H9 (cell line): ENCODE measurements around the gene KSR1. TPM values are rescaled to one million over a fixed set of nuclear protein-coding genes. Genes with fewer than 3 reads are reported as not detected.

ENCODE experiments used
- DNase-seq: peaks from one replicate; pipeline ENCODE4 v3.0.0-alpha.2; 2017
- H2AFZ ChIP-seq: one replicate; pipeline ENCODE4 v1.6.1; 2013; ENCODE audit warnings: mild to moderate bottlenecking, low read length, control low read depth, moderate library complexity
- H2AK5ac ChIP-seq: 2 replicates; pipeline ENCODE4 v1.6.1; 2013; ENCODE audit warnings: low read length, control low read depth, mixed read lengths; ENCODE audit not compliant: insufficient read length
- H2BK120ac ChIP-seq: one replicate; pipeline ENCODE4 v1.6.1; 2013; ENCODE audit warnings: low read depth, mild to moderate bottlenecking, low read length, control low read depth, inconsistent platforms; ENCODE audit not compliant: poor library complexity, severe bottlenecking
- H2BK12ac ChIP-seq: 2 replicates; pipeline ENCODE4 v1.6.1; 2013; ENCODE audit warnings: low read length, control low read depth, mixed read lengths, low read depth; ENCODE audit not compliant: insufficient read length
- H2BK15ac ChIP-seq: 2 replicates; pipeline ENCODE4 v1.6.1; 2013; ENCODE audit warnings: low read depth, low read length, control low read depth
- H2BK20ac ChIP-seq: one replicate; pipeline ENCODE4 v1.6.1; 2013; ENCODE audit warnings: low read depth, mild to moderate bottlenecking, low read length, control low read depth, inconsistent platforms; ENCODE audit not compliant: poor library complexity, severe bottlenecking
- H2BK5ac ChIP-seq: 2 replicates; pipeline ENCODE4 v1.6.1; 2013; ENCODE audit warnings: low read length, control low read depth, mixed read lengths; ENCODE audit not compliant: insufficient read length
- H3K14ac ChIP-seq: 2 replicates; pipeline ENCODE4 v1.6.1; 2013; ENCODE audit warnings: low read length, control low read depth; ENCODE audit not compliant: insufficient read depth
- H3K18ac ChIP-seq: 2 replicates; pipeline ENCODE4 v1.6.1; 2013; ENCODE audit warnings: low read depth, mild to moderate bottlenecking, mixed read lengths, low read length, control low read depth; ENCODE audit not compliant: insufficient read length
- H3K23ac ChIP-seq: 2 replicates; pipeline ENCODE4 v1.6.1; 2013; ENCODE audit warnings: low read length, control low read depth, mixed read lengths, low read depth; ENCODE audit not compliant: insufficient read length
- H3K23me2 ChIP-seq: 2 replicates; pipeline ENCODE4 v1.6.1; 2013; ENCODE audit warnings: low read depth, mild to moderate bottlenecking, mixed read lengths, low read length, control low read depth; ENCODE audit not compliant: insufficient read length, poor library complexity, severe bottlenecking
- H3K27ac ChIP-seq: 2 replicates; pipeline ENCODE4 v1.5.1; 2013; ENCODE audit warnings: low read length, control low read depth, mixed read lengths, low read depth; ENCODE audit not compliant: insufficient read length
- H3K27me3 ChIP-seq: 2 replicates; pipeline ENCODE4 v1.6.1; 2013; ENCODE audit warnings: low read length, control low read depth, inconsistent platforms; ENCODE audit not compliant: insufficient read depth
- H3K4ac ChIP-seq: 2 replicates; pipeline ENCODE4 v1.6.1; 2013; ENCODE audit warnings: low read depth, mild to moderate bottlenecking, control low read depth, inconsistent platforms, low read length, moderate library complexity
- H3K4me1 ChIP-seq: 2 replicates; pipeline ENCODE4 v1.6.1; 2013; ENCODE audit warnings: low read length, control low read depth, inconsistent platforms; ENCODE audit not compliant: insufficient read depth
- H3K4me2 ChIP-seq: 2 replicates; pipeline ENCODE4 v1.6.1; 2013; ENCODE audit warnings: low read length, control low read depth, mixed read lengths; ENCODE audit not compliant: insufficient read length, insufficient read depth
- H3K56ac ChIP-seq: 2 replicates; pipeline ENCODE4 v1.6.1; 2013; ENCODE audit warnings: low read depth, mild to moderate bottlenecking, mixed read lengths, low read length, control low read depth; ENCODE audit not compliant: insufficient read length
- H3K79me1 ChIP-seq: 2 replicates; pipeline ENCODE4 v1.6.1; 2013; ENCODE audit warnings: low read depth, mild to moderate bottlenecking, moderate library complexity, low read length, control low read depth, inconsistent platforms; ENCODE audit not compliant: insufficient read depth, poor library complexity, severe bottlenecking
- H3K79me2 ChIP-seq: 2 replicates; pipeline ENCODE4 v1.6.1; 2013; ENCODE audit warnings: low read length, control low read depth, inconsistent platforms; ENCODE audit not compliant: insufficient read depth
- H3K9ac ChIP-seq: 2 replicates; pipeline ENCODE4 v1.6.1; 2013; ENCODE audit warnings: low read length, control low read depth, mixed read lengths; ENCODE audit not compliant: insufficient read length; ENCODE audit errors: extremely low read depth
- H3K9me3 ChIP-seq: one replicate; pipeline ENCODE4 v1.6.1; 2013; ENCODE audit warnings: low read depth, low read length, inconsistent platforms; ENCODE audit not compliant: control insufficient read depth
- H3T11ph ChIP-seq: one replicate; pipeline ENCODE4 v1.6.1; 2013; ENCODE audit warnings: mild to moderate bottlenecking, low read length, control low read depth, inconsistent platforms
- H4K20me1 ChIP-seq: one replicate; pipeline ENCODE4 v1.6.1; 2013; ENCODE audit not compliant: control insufficient read depth, insufficient read length, insufficient read depth
- H4K5ac ChIP-seq: 2 replicates; pipeline ENCODE4 v1.6.1; 2013; ENCODE audit warnings: low read depth, mild to moderate bottlenecking, mixed read lengths, low read length, control low read depth; ENCODE audit not compliant: insufficient read length
- H4K8ac ChIP-seq: replicated peaks from 2 replicates; pipeline ENCODE4 v1.6.1; 2013; ENCODE audit warnings: low read length, control low read depth, mixed read lengths, low read depth; ENCODE audit not compliant: insufficient read length
- H4K91ac ChIP-seq: 2 replicates; pipeline ENCODE4 v1.6.1; 2013; ENCODE audit warnings: low read depth, mild to moderate bottlenecking, moderate library complexity, mixed read lengths, low read length, control low read depth; ENCODE audit not compliant: insufficient read length
- H3K27ac Mint-ChIP-seq, 3 experiments: 2 replicates in 2 of 3; 3 replicates in 1 of 3; pipeline ENCODE4 v1.8.0; 2020 to 2021; ENCODE audit warnings: mixed read lengths in 3 of 3, mild to moderate bottlenecking in 1 of 3, moderate library complexity in 1 of 3
- H3K27me3 Mint-ChIP-seq: 2 replicates; pipeline ENCODE4 v1.8.0; 2021; ENCODE audit warnings: low read depth, mild to moderate bottlenecking, moderate library complexity, mixed read lengths
- H3K36me3 Mint-ChIP-seq, 3 experiments: 2 replicates in 2 of 3; 3 replicates in 1 of 3; pipeline ENCODE4 v1.8.0; 2020 to 2021; ENCODE audit warnings: low read depth in 3 of 3, mixed read lengths in 3 of 3; ENCODE audit not compliant: insufficient read depth in 1 of 3
- H3K4me1 Mint-ChIP-seq, 2 experiments: 2 replicates each; pipeline ENCODE4 v1.8.0; 2020; ENCODE audit warnings: mixed read lengths in 2 of 2
- H3K4me3 Mint-ChIP-seq, 2 experiments: 2 replicates in 1 of 2; 3 replicates in 1 of 2; pipeline ENCODE4 v1.8.0; 2020 to 2021; ENCODE audit warnings: mild to moderate bottlenecking in 2 of 2, mixed read lengths in 2 of 2, moderate library complexity in 1 of 2
- H3K9me3 Mint-ChIP-seq, 2 experiments: 2 replicates in 1 of 2; 3 replicates in 1 of 2; pipeline ENCODE4 v1.8.0; 2020; ENCODE audit warnings: mild to moderate bottlenecking in 2 of 2, mixed read lengths in 2 of 2, moderate library complexity in 1 of 2
- CTCF ChIP-seq: fragments of 200-600 bp; sonication (generic); conservative IDR thresholded peaks from 3 replicates; pipeline ENCODE4 v1.8.0; 2021; ENCODE audit warnings: antibody characterized with exemption, mild to moderate bottlenecking
- WGBS: extraction: QIAGEN DNeasy Blood & Tissue Kit; methylation state at CpG from one replicate; pipeline ENCODE4 v1.1.7; 2013; ENCODE audit warnings: missing lambda C conversion rate, low lambda C conversion rate, mixed read lengths; ENCODE audit not compliant: insufficient read length; ENCODE audit errors: extremely low coverage; 5-methylcytosine and 5-hydroxymethylcytosine counted together
- total RNA-seq: library from RNA; stranded (reverse); gene quantifications from 2 replicates; pipeline ENCODE4 v1.2.1, GENCODE V29; 2021

Gene KSR1
- total RNA-seq, 1 experiment from 2014 or later = 44.9 TPM

- no peaks in the 10 kb centered on the region for H3K23me2 ChIP-seq
- H2BK5ac ChIP-seq = no peak overlapping the region
- no peak overlapping the region for H3K9ac ChIP-seq
- no peaks in the 10 kb centered on the region for H3K27me3 Mint-ChIP-seq
- H3K27me3 ChIP-seq = no peaks in the 10 kb centered on the region
- no peak overlapping the region for H3K4ac ChIP-seq
- H3K56ac ChIP-seq = no peak overlapping the region
- H3K9me3 Mint-ChIP-seq = no peaks in the 10 kb centered on the region
- no peak overlapping the region for H2BK15ac ChIP-seq
- H3K23ac ChIP-seq = no peak overlapping the region
- H4K5ac ChIP-seq = no peak overlapping the region
- no peaks in the 10 kb centered on the region for H3K4me1 ChIP-seq
- no peak overlapping the region for H2BK20ac ChIP-seq
- H2AFZ ChIP-seq = no peak overlapping the region
- DNase-seq = no peak
- no peaks in the 10 kb centered on the region for H3K4me1 Mint-ChIP-seq
- H3K14ac ChIP-seq = no peak overlapping the region
- no peaks in the 10 kb centered on the region for H4K20me1 ChIP-seq
- H4K8ac ChIP-seq = no peak overlapping the region
- TF ChIP-seq CTCF = no peak
- no peaks in the 10 kb centered on the region for H3K79me2 ChIP-seq
- no peak overlapping the region for H3K27ac Mint-ChIP-seq
- no peak overlapping the region for H3K27ac ChIP-seq
- no peaks in the 10 kb centered on the region for H3K9me3 ChIP-seq
- H3K79me1 ChIP-seq = no peaks in the 10 kb centered on the region
- H4K91ac ChIP-seq = no peak overlapping the region
- no CpG with 5 or more reads among the region's 1 CpG for WGBS
- no peak overlapping the region for H2BK12ac ChIP-seq
- H3K36me3 Mint-ChIP-seq = peaks cover 2 to 58% (median 41%) of the 10 kb centered on the region in 3 experiments; a peak in 5 of 7 replicates
- H3K4me3 Mint-ChIP-seq = no peak overlapping the region
- no peak overlapping the region for H3K18ac ChIP-seq
- H2BK120ac ChIP-seq = no peak overlapping the region
- H2AK5ac ChIP-seq = no peak overlapping the region
- no peak overlapping the region for H3T11ph ChIP-seq
- no peak overlapping the region for H3K4me2 ChIP-seq
Measured at GRCh38 chr17:27615121-27615520, 158.9 kb downstream of the KSR1 start.
